T-cell (primary cell): Measurements from ENCODE around the gene INHA. TPM values are rescaled to one million over a fixed set of nuclear protein-coding genes. Genes with fewer than 3 reads are reported as not detected.

Experiments used
- ATAC-seq, 4 experiments: fragments of 200-7000 bp in 3 of 4; fragments of 150-1000 bp in 1 of 4; cut with Tn5 transposase; replicated peaks in 1 of 4; 1 replicate in 3 of 4; 2 replicates in 1 of 4; pipeline ENCODE4 v1.10.0; 2021; ENCODE audit warnings: moderate library complexity in 3 of 4, mild to moderate bottlenecking in 2 of 4, moderate number of reproducible peaks in 1 of 4
- CTCF ChIA-PET, 2 donors: fragments of 300-600 bp; sonication (Branson Sonifier 250); formaldehyde crosslinking; loops; one replicate each; lab custom pipeline; 2022; ENCODE audit warnings: antibody characterized with exemption in 2 of 2; lab: Charles Lee
- POLR2A ChIA-PET, 2 donors: fragments of 300-600 bp; sonication (Branson Sonifier 250); formaldehyde crosslinking; loops; one replicate each; lab custom pipeline; 2022; ENCODE audit warnings: antibody characterized with exemption in 2 of 2; lab: Charles Lee
- DNase-seq, 35 experiments: peaks; one replicate each; pipeline versions ENCODE4 v3.0.0 to v3.0.0-alpha.2; 2013 to 2023
- H3K27ac ChIP-seq: one replicate; pipeline ENCODE4 v1.5.1; 2013; ENCODE audit warnings: low read length
- H3K27me3 ChIP-seq, 2 experiments: replicated peaks in 1 of 2; 1 replicate in 1 of 2; 2 replicates in 1 of 2; pipeline versions ENCODE4 v1.6.1 to v1.7.0; 2013; ENCODE audit warnings: low read length in 1 of 2, mixed read lengths in 1 of 2; ENCODE audit not compliant: control insufficient read depth in 2 of 2, insufficient read depth in 2 of 2; ENCODE audit errors: extremely low read depth in 1 of 2
- H3K36me3 ChIP-seq, 2 donors: 1 replicate in 1 of 2; 2 replicates in 1 of 2; pipeline versions ENCODE4 v1.6.1 to v1.7.0; 2013; ENCODE audit warnings: low read length in 1 of 2; ENCODE audit not compliant: control insufficient read depth in 2 of 2, insufficient read depth in 1 of 2; ENCODE audit errors: extremely low read depth in 1 of 2
- H3K4me1 ChIP-seq, 2 experiments: 1 replicate in 1 of 2; 2 replicates in 1 of 2; pipeline versions ENCODE4 v1.6.1 to v1.7.0; 2013; ENCODE audit warnings: low read length in 2 of 2, mixed read lengths in 1 of 2; ENCODE audit not compliant: insufficient read depth in 2 of 2, control insufficient read depth in 1 of 2; ENCODE audit errors: extremely low read depth in 1 of 2
- H3K4me3 ChIP-seq, 2 donors: 1 replicate in 1 of 2; 2 replicates in 1 of 2; pipeline versions ENCODE4 v1.5.1 to v1.7.0; 2013; ENCODE audit warnings: mild to moderate bottlenecking in 2 of 2, low read length in 1 of 2, moderate library complexity in 1 of 2; ENCODE audit not compliant: control insufficient read depth in 1 of 2; ENCODE audit errors: extremely low read depth in 1 of 2
- H3K9me3 ChIP-seq: 2 replicates; pipeline ENCODE4 v1.7.0; 2013
- H3K27ac Mint-ChIP-seq, 2 donors: one replicate each; pipeline ENCODE4 v1.8.0; 2020 to 2021; ENCODE audit warnings: mild to moderate bottlenecking in 2 of 2, mixed read lengths in 2 of 2
- H3K27me3 Mint-ChIP-seq, 2 donors: one replicate each; pipeline ENCODE4 v1.8.0; 2021 to 2022; ENCODE audit warnings: mixed read lengths in 2 of 2
- H3K36me3 Mint-ChIP-seq: one replicate; pipeline ENCODE4 v1.8.0; 2021; ENCODE audit warnings: mixed read lengths
- H3K4me1 Mint-ChIP-seq, 3 donors: one replicate each; pipeline ENCODE4 v1.8.0; 2020 to 2022; ENCODE audit warnings: mixed read lengths in 3 of 3, mild to moderate bottlenecking in 1 of 3
- H3K4me3 Mint-ChIP-seq, 3 donors: one replicate each; pipeline ENCODE4 v1.8.0; 2020 to 2022; ENCODE audit warnings: mild to moderate bottlenecking in 3 of 3, mixed read lengths in 3 of 3, moderate library complexity in 3 of 3
- H3K9me3 Mint-ChIP-seq, 3 donors: one replicate each; pipeline ENCODE4 v1.8.0; 2020 to 2022; ENCODE audit warnings: mixed read lengths in 3 of 3
- WGBS: methylation state at CpG from one replicate; pipeline ENCODE4 v1.1.5; 2013; ENCODE audit warnings: missing lambda C conversion rate; ENCODE audit not compliant: insufficient coverage; 5-methylcytosine and 5-hydroxymethylcytosine counted together
- total RNA-seq, 35 experiments: library from RNA in 6 of 35; stranded (reverse) in 6 of 35; fragments of 120-200 nt in 1 of 35; gene quantifications; one replicate each; pipeline versions ENCODE4 v1.2.1 to v1.2.4 and lab custom pipeline; 2013 to 2026

INHA gene
- total RNA-seq, 5 donors from 2014 or later (not counting 1 experiment from before 2014, with no cell fraction given) = 0.16 TPM; not detected in 4

DNA sequence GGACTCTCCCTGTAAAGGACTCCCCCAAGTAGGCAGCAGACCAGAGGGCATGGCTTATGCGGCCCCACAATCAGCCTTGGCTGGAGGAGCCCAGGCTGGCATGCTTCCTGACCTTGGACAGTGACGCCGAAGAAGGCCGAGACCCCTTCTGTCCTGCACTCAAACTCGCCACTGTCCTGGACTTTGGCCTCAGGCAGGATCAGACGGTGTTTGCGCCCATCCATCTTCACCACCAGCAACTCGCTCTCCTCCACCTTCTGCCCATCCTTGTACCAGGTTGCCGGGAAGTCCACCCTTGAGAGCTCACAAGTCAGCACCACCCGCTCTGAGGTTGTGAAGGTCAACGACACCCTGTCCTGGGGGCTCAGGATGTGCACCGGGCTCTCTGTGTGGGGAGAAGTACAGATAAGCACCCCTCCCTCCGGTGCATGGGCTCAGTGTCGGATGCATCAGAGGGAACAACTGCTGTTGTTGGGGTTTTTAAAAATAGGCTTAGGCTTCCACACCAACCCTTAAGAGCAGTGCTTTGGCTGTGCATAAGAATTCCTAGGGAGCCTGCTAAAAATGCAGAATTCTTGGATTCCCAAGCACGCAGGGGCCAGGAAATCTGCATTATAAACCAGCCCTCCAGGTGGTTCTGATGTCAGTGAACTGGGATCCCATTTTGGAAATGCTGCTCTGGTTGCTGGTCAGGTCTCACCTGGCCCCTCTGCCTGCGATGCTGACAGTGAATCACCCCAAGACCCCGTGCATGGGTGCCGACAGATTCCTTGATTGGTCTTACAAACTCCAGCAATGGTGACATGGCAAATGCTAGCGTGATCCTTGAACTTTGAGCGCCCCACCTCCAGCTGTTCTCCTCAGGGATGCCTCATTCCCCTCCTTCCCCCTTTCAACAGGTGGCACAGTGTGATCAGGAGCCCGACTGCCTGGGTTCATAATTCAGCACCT lies 6.7 kb upstream of the INHA start:
- 82% methylated on average over 14 of the region's 21 CpGs for WGBS
- H3K27me3 Mint-ChIP-seq = peaks cover 35 to 45% of the 10 kb centered on the region in 2 donors
- H3K4me3 Mint-ChIP-seq = no peak overlapping the region
- no peak for ATAC-seq
- Histone ChIP-seq H3K4me1 (no peaks in the 10 kb centered on the region), H3K27me3 (peaks cover 0 to 77% of the 10 kb centered on the region in 2 experiments), H3K27ac (no peak overlapping the region), H3K4me3 (no peak overlapping the region), H3K36me3 (no peaks in the 10 kb centered on the region), H3K9me3 (no peaks in the 10 kb centered on the region)
- H3K9me3 Mint-ChIP-seq = no peaks in the 10 kb centered on the region
- ChIA-PET CTCF (no interaction called here), POLR2A (no interaction called here)
- DNase-seq = no peak
- H3K36me3 Mint-ChIP-seq = no peaks in the 10 kb centered on the region
- H3K27ac Mint-ChIP-seq = no peak overlapping the region
- peaks cover 0 to 5% (median 2%) of the 10 kb centered on the region in 3 donors for H3K4me1 Mint-ChIP-seq

- DNase-seq = no peak
- H3K36me3 Mint-ChIP-seq = no peaks in the 10 kb centered on the region
- H3K4me3 ChIP-seq = no peak overlapping the region
- H3K36me3 ChIP-seq = no peaks in the 10 kb centered on the region
- H3K4me1 ChIP-seq = peaks cover 0 to 6% of the 10 kb centered on the region in 2 experiments
- H3K4me1 Mint-ChIP-seq = peaks cover 2 to 5% (median 2%) of the 10 kb centered on the region in 3 donors
- H3K27me3 Mint-ChIP-seq = peaks cover 33 to 44% of the 10 kb centered on the region in 2 donors
- no peaks in the 10 kb centered on the region for H3K9me3 Mint-ChIP-seq
- no peak for ATAC-seq
- peaks cover 0 to 74% of the 10 kb centered on the region in 2 experiments for H3K27me3 ChIP-seq
- no peak overlapping the region for H3K27ac Mint-ChIP-seq
- no peak overlapping the region for H3K27ac ChIP-seq
- 82% methylated on average over 10 of the region's 11 CpGs for WGBS
- no peak overlapping the region for H3K4me3 Mint-ChIP-seq
- ChIA-PET POLR2A (no interaction called here), CTCF (no interaction called here)
- H3K9me3 ChIP-seq = no peaks in the 10 kb centered on the region
These were observed 5.5 kb upstream of the INHA start for GRCh38 chr2:219566640-219567039.

- Mint-ChIP-seq H3K27me3 (peaks cover 38 to 49% of the 10 kb centered on the region in 2 donors), H3K27ac (no peak overlapping the region), H3K4me1 (peaks cover 2 to 5% (median 4%) of the 10 kb centered on the region in 3 donors), H3K36me3 (no peaks in the 10 kb centered on the region), H3K4me3 (no peak overlapping the region), H3K9me3 (no peaks in the 10 kb centered on the region)
- ChIA-PET CTCF (interaction anchor here in 1 of 2 donors (1.1 kb wide), 1 partner anchor 26 kb away, joined by 4 read pairs; no protein-coding TSS in a partner anchor), POLR2A (no interaction called here)
- Histone ChIP-seq H3K27ac (no peak overlapping the region), H3K4me3 (no peak overlapping the region), H3K27me3 (peaks cover 0 to 74% of the 10 kb centered on the region in 2 experiments), H3K9me3 (no peaks in the 10 kb centered on the region), H3K36me3 (no peaks in the 10 kb centered on the region), H3K4me1 (peaks cover 0 to 7% of the 10 kb centered on the region in 2 experiments)
- DNase-seq (no peak), ATAC-seq (no peak)
- WGBS = 93% methylated on average over 18 of the region's 18 CpGs
These were observed 5.0 kb upstream of the INHA start for GRCh38 chr2:219567131-219567530.

- Mint-ChIP-seq H3K9me3 (no peaks in the 10 kb centered on the region), H3K4me3 (no peak overlapping the region), H3K27me3 (peaks cover 39 to 55% of the 10 kb centered on the region in 2 donors), H3K27ac (no peak overlapping the region), H3K4me1 (peaks cover 2 to 5% (median 4%) of the 10 kb centered on the region in 3 donors), H3K36me3 (no peaks in the 10 kb centered on the region)
- CTCF ChIA-PET = interaction anchor here in 1 of 2 donors (1.1 kb wide), 1 partner anchor 27 kb away, joined by 4 read pairs; no protein-coding TSS in a partner anchor
- Histone ChIP-seq H3K27ac (no peak overlapping the region), H3K4me3 (no peak overlapping the region), H3K27me3 (peaks cover 0 to 74% of the 10 kb centered on the region in 2 experiments), H3K4me1 (peaks cover 0 to 7% of the 10 kb centered on the region in 2 experiments), H3K36me3 (no peaks in the 10 kb centered on the region), H3K9me3 (no peaks in the 10 kb centered on the region)
- WGBS = 92% methylated on average over 30 of the region's 35 CpGs
- DNase-seq (peak in 1 of 35 experiments; percentile 3), ATAC-seq (no peak)
- POLR2A ChIA-PET = no interaction called here
These were observed 4.2 kb upstream of the INHA start for GRCh38 chr2:219567791-219568361.

GRCh38 chr2:219569041-219569440 lies 3.1 kb upstream of the INHA start:
- H3K27ac ChIP-seq = no peak overlapping the region
- no peaks in the 10 kb centered on the region for H3K36me3 Mint-ChIP-seq
- ATAC-seq (no peak), DNase-seq (no peak)
- POLR2A ChIA-PET = no interaction called here
- H3K4me1 Mint-ChIP-seq = peaks cover 2 to 5% (median 4%) of the 10 kb centered on the region in 3 donors
- WGBS = 100% methylated on average over 2 of the region's 6 CpGs
- no peaks in the 10 kb centered on the region for H3K9me3 ChIP-seq
- peaks cover 0 to 68% of the 10 kb centered on the region in 2 experiments for H3K27me3 ChIP-seq
- no peak overlapping the region for H3K4me3 Mint-ChIP-seq
- CTCF ChIA-PET = interaction anchor here (0.6 kb wide), 2 partner anchors 28 to 127 kb away, joined by 3 read pairs; no protein-coding TSS in a partner anchor
- H3K27ac Mint-ChIP-seq = no peak overlapping the region
- no peak overlapping the region for H3K4me3 ChIP-seq
- no peaks in the 10 kb centered on the region for H3K36me3 ChIP-seq
- H3K9me3 Mint-ChIP-seq = no peaks in the 10 kb centered on the region
- H3K4me1 ChIP-seq = peaks cover 0 to 7% of the 10 kb centered on the region in 2 experiments
- peaks cover 42 to 59% of the 10 kb centered on the region in 2 donors for H3K27me3 Mint-ChIP-seq

- no peaks in the 10 kb centered on the region for H3K36me3 ChIP-seq
- ATAC-seq = no peak
- DNase-seq = no peak
- H3K4me1 ChIP-seq = peaks cover 0 to 7% of the 10 kb centered on the region in 2 experiments
- no peak overlapping the region for H3K4me3 ChIP-seq
- peaks cover 0 to 70% of the 10 kb centered on the region in 2 experiments for H3K27me3 ChIP-seq
- Mint-ChIP-seq H3K27ac (no peak overlapping the region), H3K36me3 (no peaks in the 10 kb centered on the region), H3K9me3 (no peaks in the 10 kb centered on the region), H3K4me1 (peaks cover 2 to 5% (median 4%) of the 10 kb centered on the region in 3 donors), H3K27me3 (peaks cover 36 to 56% of the 10 kb centered on the region in 2 donors), H3K4me3 (peak overlapping the region; percentile 10 to 59 (median 21))
- CTCF ChIA-PET = no interaction called here
- H3K27ac ChIP-seq = no peak overlapping the region
- POLR2A ChIA-PET = no interaction called here
- H3K9me3 ChIP-seq = no peaks in the 10 kb centered on the region
- WGBS = 85% methylated on average over 2 of the region's 6 CpGs
These were observed 2.5 kb upstream of the INHA start for GRCh38 chr2:219569635-219570034.
